ENCODE measurements around the gene CDH6. TPM values are rescaled to one million over a fixed set of nuclear protein-coding genes. Genes with fewer than 3 reads are reported as not detected.
"Not testable (repeated sequence)": the region's sequence is repeated elsewhere in the genome, so short reads cannot be mapped to it uniquely, and the experiment has no call there.

The CDH6 gene
- total RNA-seq, 1 donor from 2014 or later = 90.1 TPM

GRCh38 chr5:31357038-31357437, 163.6 kb downstream of the CDH6 start:
- H3K27ac ChIP-seq (ENCODE audit: low read depth, low read length) = no peak overlapping the region
- H3K4me3 ChIP-seq (ENCODE audit: insufficient read depth, low read depth, low read length) = no peak overlapping the region
- no peak overlapping the region for H2AFZ ChIP-seq (ENCODE audit: low read depth, low read length)
- TF ChIP-seq CTCF (IDR thresholded peaks at IDR 0.05; ENCODE audit: insufficient read depth, low read depth, low read length) = no peak
- TF ChIP-seq EZH2 (IDR thresholded peaks at IDR 0.05; ENCODE audit: insufficient read depth, low read length) = no peak
- peaks cover 4% of the 10 kb centered on the region for H3K9me3 Mint-ChIP-seq (ENCODE audit: unreplicated experiment)
- H3K9me3 ChIP-seq (ENCODE audit: insufficient read depth, low read depth, low read length) = no peaks in the 10 kb centered on the region
- H3K4me1 ChIP-seq (ENCODE audit: insufficient read depth, low read length) = peaks cover 8% of the 10 kb centered on the region
- H4K20me1 ChIP-seq (ENCODE audit: insufficient read depth, low read length) = no peaks in the 10 kb centered on the region
- FAIRE-seq (no peak), DNase-seq (ENCODE audit: low read depth) (no peak)
- H3K27me3 ChIP-seq (ENCODE audit: insufficient read depth, low read length) = no peaks in the 10 kb centered on the region
- H3K4me3 Mint-ChIP-seq (ENCODE audit: unreplicated experiment) = no peak overlapping the region
- H3K4me1 Mint-ChIP-seq (ENCODE audit: low read depth, unreplicated experiment) = peaks cover 4% of the 10 kb centered on the region
- H3K27me3 Mint-ChIP-seq (ENCODE audit: low read depth, unreplicated experiment) = peaks cover 2% of the 10 kb centered on the region
- H3K27ac Mint-ChIP-seq (ENCODE audit: unreplicated experiment) = no peak overlapping the region
- H3K36me3 Mint-ChIP-seq (ENCODE audit: low read depth, unreplicated experiment) = no peaks in the 10 kb centered on the region
- no peak overlapping the region for H3K9ac ChIP-seq (ENCODE audit: low read length)
- H3K36me3 ChIP-seq (ENCODE audit: insufficient read depth, low read length) = no peaks in the 10 kb centered on the region
- no peaks in the 10 kb centered on the region for H3K79me2 ChIP-seq (ENCODE audit: insufficient read depth, low read length)
- H3K4me2 ChIP-seq (ENCODE audit: low read length) = no peak overlapping the region

GRCh38 chr5:31359839-31360238, 166.4 kb downstream of the CDH6 start:
- no peak for DNase-seq (ENCODE audit: low read depth)
- no peak for TF ChIP-seq CTCF (IDR thresholded peaks at IDR 0.05; ENCODE audit: insufficient read depth, low read depth, low read length)
- no peak for TF ChIP-seq EZH2 (IDR thresholded peaks at IDR 0.05; ENCODE audit: insufficient read depth, low read length)
- no peak overlapping the region for H3K4me2 ChIP-seq (ENCODE audit: low read length)
- no peaks in the 10 kb centered on the region for H3K36me3 ChIP-seq (ENCODE audit: insufficient read depth, low read length)
- H3K9me3 ChIP-seq (ENCODE audit: insufficient read depth, low read depth, low read length) = no peaks in the 10 kb centered on the region
- Mint-ChIP-seq H3K27ac (ENCODE audit: unreplicated experiment) (no peak overlapping the region), H3K4me3 (ENCODE audit: unreplicated experiment) (no peak overlapping the region), H3K27me3 (ENCODE audit: low read depth, unreplicated experiment) (no peaks in the 10 kb centered on the region), H3K36me3 (ENCODE audit: low read depth, unreplicated experiment) (no peaks in the 10 kb centered on the region), H3K9me3 (ENCODE audit: unreplicated experiment) (peaks cover 4% of the 10 kb centered on the region), H3K4me1 (ENCODE audit: low read depth, unreplicated experiment) (peaks cover 10% of the 10 kb centered on the region)
- no peaks in the 10 kb centered on the region for H3K27me3 ChIP-seq (ENCODE audit: insufficient read depth, low read length)
- H3K4me1 ChIP-seq (ENCODE audit: insufficient read depth, low read length) = peaks cover 29% of the 10 kb centered on the region
- H4K20me1 ChIP-seq (ENCODE audit: insufficient read depth, low read length) = no peaks in the 10 kb centered on the region
- no peak overlapping the region for H3K27ac ChIP-seq (ENCODE audit: low read depth, low read length)
- no peak overlapping the region for H3K4me3 ChIP-seq (ENCODE audit: insufficient read depth, low read depth, low read length)
- H2AFZ ChIP-seq (ENCODE audit: low read depth, low read length) = no peak overlapping the region
- no peak for FAIRE-seq
- H3K9ac ChIP-seq (ENCODE audit: low read length) = no peak overlapping the region
- H3K79me2 ChIP-seq (ENCODE audit: insufficient read depth, low read length) = no peaks in the 10 kb centered on the region

- H3K4me3 Mint-ChIP-seq (ENCODE audit: unreplicated experiment) = no peak overlapping the region
- peak; percentile 78 for FAIRE-seq
- Histone ChIP-seq H3K4me1 (ENCODE audit: insufficient read depth, low read length) (peaks cover 36% of the 10 kb centered on the region), H2AFZ (ENCODE audit: low read depth, low read length) (peak overlapping the region; percentile 48), H3K27me3 (ENCODE audit: insufficient read depth, low read length) (no peaks in the 10 kb centered on the region), H3K9ac (ENCODE audit: low read length) (no peak overlapping the region), H3K4me2 (ENCODE audit: low read length) (peak overlapping the region; percentile 2), H3K4me3 (ENCODE audit: insufficient read depth, low read depth, low read length) (no peak overlapping the region), H3K79me2 (ENCODE audit: insufficient read depth, low read length) (no peaks in the 10 kb centered on the region), H3K27ac (ENCODE audit: low read depth, low read length) (peak overlapping the region; percentile 59), H4K20me1 (ENCODE audit: insufficient read depth, low read length) (no peaks in the 10 kb centered on the region), H3K36me3 (ENCODE audit: insufficient read depth, low read length) (no peaks in the 10 kb centered on the region), H3K9me3 (ENCODE audit: insufficient read depth, low read depth, low read length) (no peaks in the 10 kb centered on the region)
- H3K9me3 Mint-ChIP-seq (ENCODE audit: unreplicated experiment) = peaks cover 4% of the 10 kb centered on the region
- peak; percentile 66 for DNase-seq (ENCODE audit: low read depth)
- H3K4me1 Mint-ChIP-seq (ENCODE audit: low read depth, unreplicated experiment) = peaks cover 10% of the 10 kb centered on the region
- no peaks in the 10 kb centered on the region for H3K36me3 Mint-ChIP-seq (ENCODE audit: low read depth, unreplicated experiment)
- H3K27me3 Mint-ChIP-seq (ENCODE audit: low read depth, unreplicated experiment) = no peaks in the 10 kb centered on the region
- no peak overlapping the region for H3K27ac Mint-ChIP-seq (ENCODE audit: unreplicated experiment)
- TF ChIP-seq CTCF (IDR thresholded peaks at IDR 0.05; ENCODE audit: insufficient read depth, low read depth, low read length) = no peak
Observed at GRCh38 chr5:31361234-31361633, 167.7 kb downstream of the CDH6 start.

GRCh38 chr5:31361704-31362528, 168.4 kb downstream of the CDH6 start:
- not testable (repeated sequence) for FAIRE-seq; H3K9me3 Mint-ChIP-seq (ENCODE audit: unreplicated experiment)

More at GRCh38 chr5:31361704-31362528, 168.4 kb downstream of the CDH6 start:
- not testable (repeated sequence) for H3K27me3 Mint-ChIP-seq (ENCODE audit: low read depth, unreplicated experiment); H3K27me3 ChIP-seq (ENCODE audit: insufficient read depth, low read length); H3K27ac Mint-ChIP-seq (ENCODE audit: unreplicated experiment); H3K4me3 Mint-ChIP-seq (ENCODE audit: unreplicated experiment); H3K9ac ChIP-seq (ENCODE audit: low read length); H3K36me3 ChIP-seq (ENCODE audit: insufficient read depth, low read length); H3K36me3 Mint-ChIP-seq (ENCODE audit: low read depth, unreplicated experiment); H4K20me1 ChIP-seq (ENCODE audit: insufficient read depth, low read length); H3K79me2 ChIP-seq (ENCODE audit: insufficient read depth, low read length); H3K4me3 ChIP-seq (ENCODE audit: insufficient read depth, low read depth, low read length); H3K9me3 ChIP-seq (ENCODE audit: insufficient read depth, low read depth, low read length); H3K4me1 Mint-ChIP-seq (ENCODE audit: low read depth, unreplicated experiment)
- peak overlapping the region; percentile 59 for H3K27ac ChIP-seq (ENCODE audit: low read depth, low read length)
- H3K4me2 ChIP-seq (ENCODE audit: low read length) = peak overlapping the region; percentile 2
- peaks cover 36% of the 10 kb centered on the region for H3K4me1 ChIP-seq (ENCODE audit: insufficient read depth, low read length)
- peak; percentile 59 for DNase-seq (ENCODE audit: low read depth)
- peak overlapping the region; percentile 48 for H2AFZ ChIP-seq (ENCODE audit: low read depth, low read length)
